ENCODE data around the gene NCBP2. TPM values are rescaled to one million over a fixed set of nuclear protein-coding genes. Genes with fewer than 3 reads are reported as not detected.

Gene NCBP2
- total RNA-seq, 4 donors from 2014 or later, result 37.8 to 54.3 (median 45.8) TPM

GRCh38 chr3:196969134-196969659 is 26.9 kb upstream of the NCBP2 start:
- 0% methylated on average over 9 of the region's 72 CpGs for WGBS
- TF ChIP-seq POLR2AphosphoS5 (IDR thresholded peaks at IDR 0.05), result no peak
- no peak for TF ChIP-seq EP300 (IDR thresholded peaks at IDR 0.05)
- TF ChIP-seq POLR2A (IDR thresholded peaks at IDR 0.05; ENCODE audit: low read depth), result no peak
- no peak for TF ChIP-seq CTCF (IDR thresholded peaks at IDR 0.05)
- Histone ChIP-seq H3K9me3 (no peaks in the 10 kb centered on the region), H3K36me3 (peaks cover 0 to 9% (median 4%) of the 10 kb centered on the region in 4 donors), H3K27ac (replicated peaks in 1 of 4) (peak overlapping the region; percentile 80 to 83 (median 80)), H3K4me1 (peaks cover 11 to 35% (median 24%) of the 10 kb centered on the region in 4 donors), H3K4me3 (peak overlapping the region; percentile 84 to 93 (median 90)), H3K27me3 (no peaks in the 10 kb centered on the region)
- DNase-seq (ENCODE audit: extremely low spot score), result no peak
- intact Hi-C loops (cut with DNase I), result loop anchor here (5.0 kb wide), 1 partner anchor 132 kb away; no protein-coding TSS in a partner anchor

- Histone ChIP-seq H3K4me1 (peaks cover 11 to 35% (median 24%) of the 10 kb centered on the region in 4 donors), H3K36me3 (peaks cover 0 to 9% (median 5%) of the 10 kb centered on the region in 4 donors), H3K27ac (replicated peaks in 1 of 4) (peak within 1 kb of the TSS; percentile 80 to 83 (median 80)), H3K27me3 (no peaks in the 10 kb centered on the region), H3K9me3 (no peaks in the 10 kb centered on the region), H3K4me3 (peak within 1 kb of the TSS; percentile 84 to 93 (median 90))
- DNase-seq (ENCODE audit: extremely low spot score), result no peak
- WGBS, result 20% methylated on average over 5 of the region's 98 CpGs
- TF ChIP-seq EP300 (IDR thresholded peaks at IDR 0.05), result no peak
- TF ChIP-seq POLR2A (IDR thresholded peaks at IDR 0.05; ENCODE audit: low read depth), result no peak
- no peak for TF ChIP-seq CTCF (IDR thresholded peaks at IDR 0.05)
- no peak for TF ChIP-seq POLR2AphosphoS5 (IDR thresholded peaks at IDR 0.05)
- intact Hi-C loops (cut with DNase I), result loop anchor here (5.0 kb wide), 1 partner anchor 131 kb away; no protein-coding TSS in a partner anchor
Measured at GRCh38 chr3:196968233-196969133, 26.2 kb upstream of the NCBP2 start, which contains the start of gene PIGZ. PIGZ (minus strand) TSS chr3:196968833; CDS start chr3:196952031, 16,802 bp downstream.

GRCh38 chr3:196967412-196968232 is 25.3 kb upstream of the NCBP2 start:
- Histone ChIP-seq H3K9me3 (no peaks in the 10 kb centered on the region), H3K4me3 (peak overlapping the region; percentile 84 to 93 (median 90)), H3K36me3 (peaks cover 0 to 12% (median 5%) of the 10 kb centered on the region in 4 donors), H3K27me3 (no peaks in the 10 kb centered on the region), H3K27ac (replicated peaks in 1 of 4) (peak overlapping the region in 3 of 4 donors; percentile 66 to 80 (median 80)), H3K4me1 (peaks cover 11 to 35% (median 24%) of the 10 kb centered on the region in 4 donors)
- intact Hi-C loops (cut with DNase I), result loop anchor here (5.0 kb wide), 1 partner anchor 130 kb away; no protein-coding TSS in a partner anchor
- no peak for DNase-seq (ENCODE audit: extremely low spot score)
- TF ChIP-seq EP300 (IDR thresholded peaks at IDR 0.05), result no peak
- no peak for TF ChIP-seq CTCF (IDR thresholded peaks at IDR 0.05)
- no peak for TF ChIP-seq POLR2A (IDR thresholded peaks at IDR 0.05; ENCODE audit: low read depth)
- TF ChIP-seq POLR2AphosphoS5 (IDR thresholded peaks at IDR 0.05), result no peak
- 80% methylated on average over 31 of the region's 35 CpGs for WGBS

Measured in esophagus muscularis mucosa (tissue), 4 donors.